ENCODE measurements around the gene DTX3. TPM values are rescaled to one million over a fixed set of nuclear protein-coding genes. Genes with fewer than 3 reads are reported as not detected.

Gene DTX3
- total RNA-seq, 4 donors from 2014 or later, result 4.2 to 15.7 (median 11.5) TPM

- no peaks in the 10 kb centered on the region for H3K36me3 ChIP-seq
- no peaks in the 10 kb centered on the region for H3K9me3 ChIP-seq
- H3K27me3 ChIP-seq, result peaks cover 0 to 28% of the 10 kb centered on the region in 2 donors
- no peak for DNase-seq
- peaks cover 3 to 27% (median 14%) of the 10 kb centered on the region in 4 donors for H3K4me1 ChIP-seq
- TF ChIP-seq POLR2A (IDR thresholded peaks at IDR 0.05) (no peak), CTCF (IDR thresholded peaks at IDR 0.05) (no peak)
- H3K27ac ChIP-seq, result no peak overlapping the region
- H3K4me3 ChIP-seq, result no peak overlapping the region
These were observed 17.9 kb downstream of the DTX3 start for GRCh38 chr12:57622293-57623245.

GRCh38 chr12:57623385-57623784 lies 18.8 kb downstream of the DTX3 start:
- TF ChIP-seq POLR2A (IDR thresholded peaks at IDR 0.05), result no peak
- no peak for TF ChIP-seq CTCF (IDR thresholded peaks at IDR 0.05)
- DNase-seq, result no peak
- no peak overlapping the region for H3K4me3 ChIP-seq
- H3K27ac ChIP-seq, result no peak overlapping the region
- H3K4me1 ChIP-seq, result peaks cover 3 to 33% (median 15%) of the 10 kb centered on the region in 4 donors
- H3K27me3 ChIP-seq, result peaks cover 0 to 36% of the 10 kb centered on the region in 2 donors
- no peaks in the 10 kb centered on the region for H3K36me3 ChIP-seq
- no peaks in the 10 kb centered on the region for H3K9me3 ChIP-seq

- DNase-seq, result no peak
- Histone ChIP-seq H3K4me1 (peaks cover 3 to 33% (median 15%) of the 10 kb centered on the region in 4 donors), H3K27ac (no peak overlapping the region), H3K9me3 (no peaks in the 10 kb centered on the region), H3K36me3 (no peaks in the 10 kb centered on the region), H3K27me3 (peaks cover 0 to 41% of the 10 kb centered on the region in 2 donors), H3K4me3 (no peak overlapping the region)
- TF ChIP-seq POLR2A (IDR thresholded peaks at IDR 0.05) (no peak), CTCF (IDR thresholded peaks at IDR 0.05) (no peak)
These were observed 19.3 kb downstream of the DTX3 start for GRCh38 chr12:57623811-57624390.

GRCh38 chr12:57624441-57625220 lies 20.0 kb downstream of the DTX3 start:
- H3K4me3 ChIP-seq, result no peak overlapping the region
- H3K27ac ChIP-seq, result no peak overlapping the region
- no peaks in the 10 kb centered on the region for H3K36me3 ChIP-seq
- peaks cover 0 to 35% of the 10 kb centered on the region in 2 donors for H3K27me3 ChIP-seq
- peaks cover 3 to 28% (median 13%) of the 10 kb centered on the region in 4 donors for H3K4me1 ChIP-seq
- DNase-seq, result no peak
- TF ChIP-seq POLR2A (IDR thresholded peaks at IDR 0.05) (no peak), CTCF (IDR thresholded peaks at IDR 0.05) (no peak)
- H3K9me3 ChIP-seq, result no peaks in the 10 kb centered on the region

- Histone ChIP-seq H3K4me3 (no peak overlapping the region), H3K4me1 (peaks cover 3 to 25% (median 12%) of the 10 kb centered on the region in 4 donors), H3K36me3 (no peaks in the 10 kb centered on the region), H3K27me3 (peaks cover 0 to 27% of the 10 kb centered on the region in 2 donors), H3K9me3 (no peaks in the 10 kb centered on the region), H3K27ac (no peak overlapping the region)
- no peak for TF ChIP-seq CTCF (IDR thresholded peaks at IDR 0.05)
- no peak for TF ChIP-seq POLR2A (IDR thresholded peaks at IDR 0.05)
- no peak for DNase-seq
These were observed 20.8 kb downstream of the DTX3 start for GRCh38 chr12:57625261-57626032.
